Uterus (tissue), 4 donors: ENCODE data around the gene STAB1. TPM values are rescaled to one million over a fixed set of nuclear protein-coding genes. Genes with fewer than 3 reads are reported as not detected.

Source experiments
- DNase-seq, 2 donors: peaks; one replicate each; pipeline ENCODE4 v3.0.0-alpha.2; 2019 to 2020
- H3K27ac ChIP-seq, 2 donors: fragments of 200-600 bp; sonication (generic); 1 replicate in 1 of 2; 2 replicates in 1 of 2; pipeline ENCODE4 v1.5.1; 2016 to 2018
- H3K27me3 ChIP-seq, 2 donors: fragments of 200-600 bp; sonication (generic); one replicate each; pipeline ENCODE4 v1.5.1; 2018 to 2019; ENCODE audit warnings: control low read depth in 1 of 2
- H3K36me3 ChIP-seq, 2 donors: fragments of 200-600 bp; sonication (generic); one replicate each; pipeline ENCODE4 v1.5.1; 2019; ENCODE audit warnings: control low read depth in 1 of 2
- H3K4me1 ChIP-seq, 2 donors: fragments of 200-600 bp; sonication (generic); one replicate each; pipeline ENCODE4 v1.5.1; 2018 to 2019; ENCODE audit warnings: control low read depth in 1 of 2
- H3K4me3 ChIP-seq, 2 donors: fragments of 200-600 bp; sonication (generic); 1 replicate in 1 of 2; 2 replicates in 1 of 2; pipeline ENCODE4 v1.5.1; 2018 to 2019; ENCODE audit warnings: mild to moderate bottlenecking in 1 of 2
- H3K9me3 ChIP-seq, 2 donors: fragments of 200-600 bp; sonication (generic); one replicate each; pipeline ENCODE4 v1.5.1; 2019; ENCODE audit warnings: control low read depth in 1 of 2
- CTCF ChIP-seq, 4 experiments: fragments of 200-600 bp in 2 of 4; fragments of 450-650 bp in 2 of 4; sonication (generic) in 2 of 4; IDR thresholded peaks; one replicate each; pipeline ENCODE4 v1.5.1; 2016 to 2019; ENCODE audit warnings: antibody characterized with exemption in 4 of 4, mild to moderate bottlenecking in 2 of 4, moderate library complexity in 1 of 4
- POLR2A ChIP-seq, 2 donors: fragments of 450-650 bp; IDR thresholded peaks; one replicate each; pipeline ENCODE4 v1.6.1; 2016; ENCODE audit warnings: antibody characterized with exemption in 2 of 2, mild to moderate bottlenecking in 1 of 2, moderate library complexity in 1 of 2
- intact Hi-C: fragments of 100-400 bp; cut with DNase I; formaldehyde crosslinking; loops from one replicate; pipeline ENCODE4 v1.15.1; 2023; ENCODE audit warnings: low total_unique reads
- total RNA-seq, 4 donors: library from RNA; depleted of rRNA in 3 of 4; stranded (reverse); fragments of >200 nt in 3 of 4; gene quantifications; one replicate each; pipeline versions ENCODE4 v1.1.0 to v1.2.4, GENCODE V29; 2014 to 2023
- donor health status: DM: yes; HTN: yes; CAD: no.

STAB1 gene
- total RNA-seq, 4 donors from 2014 or later: 55.3 to 216 (median 78.2) TPM

GRCh38 chr3:52468336-52468735 lies 26.8 kb upstream of the STAB1 start:
- no peak for DNase-seq
- H3K4me1 ChIP-seq: no peaks in the 10 kb centered on the region
- TF ChIP-seq POLR2A (IDR thresholded peaks at IDR 0.05): no peak
- no peak for TF ChIP-seq CTCF (IDR thresholded peaks at IDR 0.05)
- H3K9me3 ChIP-seq: no peaks in the 10 kb centered on the region
- H3K4me3 ChIP-seq: no peak overlapping the region
- peak overlapping the region; percentile 40 to 44 for H3K27ac ChIP-seq
- H3K27me3 ChIP-seq: no peaks in the 10 kb centered on the region
- intact Hi-C loops: no loop called here
- no peaks in the 10 kb centered on the region for H3K36me3 ChIP-seq

- intact Hi-C loops: no loop called here
- no peak for TF ChIP-seq CTCF (IDR thresholded peaks at IDR 0.05)
- TF ChIP-seq POLR2A (IDR thresholded peaks at IDR 0.05): no peak
- Histone ChIP-seq H3K36me3 (no peaks in the 10 kb centered on the region), H3K27me3 (no peaks in the 10 kb centered on the region), H3K27ac (peak overlapping the region; percentile 44 to 62), H3K4me1 (no peaks in the 10 kb centered on the region), H3K4me3 (no peak overlapping the region), H3K9me3 (no peaks in the 10 kb centered on the region)
- no peak for DNase-seq
Observed at GRCh38 chr3:52469001-52469400, 26.1 kb upstream of the STAB1 start.

- TF ChIP-seq POLR2A (IDR thresholded peaks at IDR 0.05): no peak
- no peak for TF ChIP-seq CTCF (IDR thresholded peaks at IDR 0.05)
- no peaks in the 10 kb centered on the region for H3K27me3 ChIP-seq
- H3K27ac ChIP-seq: no peak overlapping the region
- H3K9me3 ChIP-seq: no peaks in the 10 kb centered on the region
- intact Hi-C loops: no loop called here
- H3K36me3 ChIP-seq: no peaks in the 10 kb centered on the region
- DNase-seq: no peak
- H3K4me3 ChIP-seq: no peak overlapping the region
- no peaks in the 10 kb centered on the region for H3K4me1 ChIP-seq
Observed at GRCh38 chr3:52470920-52471319, 24.2 kb upstream of the STAB1 start.

- Histone ChIP-seq H3K4me1 (no peaks in the 10 kb centered on the region), H3K4me3 (no peak overlapping the region)
- intact Hi-C loops: no loop called here
Observed at GRCh38 chr3:52471371-52472238, 23.5 kb upstream of the STAB1 start.

More at GRCh38 chr3:52471371-52472238, 23.5 kb upstream of the STAB1 start:
- Histone ChIP-seq H3K9me3 (no peaks in the 10 kb centered on the region), H3K27me3 (no peaks in the 10 kb centered on the region), H3K36me3 (no peaks in the 10 kb centered on the region), H3K27ac (no peak overlapping the region)
- DNase-seq: peak; percentile 59 to 61
- TF ChIP-seq POLR2A (IDR thresholded peaks at IDR 0.05) (no peak), CTCF (IDR thresholded peaks at IDR 0.05) (peak; percentile 47 to 54 (median 47))
